AG04450 (cell line): ENCODE results near the gene PERM1. TPM values are rescaled to one million over a fixed set of nuclear protein-coding genes. Genes with fewer than 3 reads are reported as not detected.

Source experiments
- CTCF ChIA-PET: fragments of 300-600, 350-600 bp; formaldehyde crosslinking; extraction: SDS; loops from one replicate; lab custom pipeline; 2022; ENCODE audit warnings: antibody characterized with exemption, inconsistent platforms; lab: Charles Lee
- POLR2A ChIA-PET: fragments of 350-600 bp; formaldehyde crosslinking; extraction: SDS; loops from one replicate; lab custom pipeline; 2021; ENCODE audit warnings: antibody characterized with exemption, inconsistent platforms; lab: Yijun Ruan, JAX
- DNase-seq: peaks from one replicate; pipeline ENCODE4 v3.0.0-alpha.2; 2011; ENCODE audit warnings: low read depth, low spot score
- H3K27ac ChIP-seq: one replicate; pipeline ENCODE4 v1.5.1; 2012; ENCODE audit warnings: low read depth, low read length, control low read depth
- H3K27me3 ChIP-seq: one replicate; pipeline ENCODE4 v1.6.0; 2012; ENCODE audit warnings: low read length; ENCODE audit not compliant: control insufficient read depth, insufficient read depth
- H3K4me3 ChIP-seq: 2 replicates; pipeline ENCODE4 v1.5.1; 2011; ENCODE audit warnings: mild to moderate bottlenecking, low read depth, low read length, control low read depth
- H3K9me3 ChIP-seq: 2 replicates; pipeline ENCODE4 v1.5.1; 2012; ENCODE audit warnings: low read length; ENCODE audit not compliant: control insufficient read depth, insufficient read depth
- polyA plus RNA-seq: library from polyadenylated mRNA; depleted of rRNA; stranded (reverse); fragments of >200 nt; gene quantifications from 2 replicates; pipeline ENCODE4 v1.2.3, GENCODE V29; 2011
- TF ChIP-seq, protein P1 (sequence below): IDR thresholded peaks from 2 replicates; pipeline ENCODE4 v1.5.1; 2011; ENCODE audit warnings: low read depth, low read length, control low read depth, inconsistent platforms

Gene PERM1
- polyA plus RNA-seq, 1 experiment = not detected

DNA sequence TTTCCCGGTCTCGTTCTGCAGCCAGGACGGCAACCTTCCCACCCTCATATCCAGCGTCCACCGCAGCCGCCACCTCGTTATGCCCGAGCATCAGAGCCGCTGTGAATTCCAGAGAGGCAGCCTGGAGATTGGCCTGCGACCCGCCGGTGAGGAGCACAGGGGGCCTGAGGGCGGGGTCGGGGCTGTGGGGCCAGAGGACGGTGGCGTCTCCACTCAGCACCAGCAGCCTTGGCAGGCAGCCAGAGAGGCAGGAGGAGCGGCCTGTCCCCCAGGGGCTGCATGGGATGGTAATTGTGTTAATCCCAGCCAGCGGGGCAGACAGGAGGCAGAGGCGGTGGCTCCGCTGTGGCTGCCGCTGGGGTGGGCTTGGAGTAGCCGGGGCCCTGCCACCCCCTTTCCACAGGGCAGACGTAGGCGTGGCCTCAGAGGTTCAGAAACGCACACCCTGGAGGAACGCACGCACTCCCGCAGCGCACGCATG lies 46.1 kb downstream of the PERM1 start:
- H3K27ac ChIP-seq = no peak overlapping the region
- TF ChIP-seq, protein P1, sequence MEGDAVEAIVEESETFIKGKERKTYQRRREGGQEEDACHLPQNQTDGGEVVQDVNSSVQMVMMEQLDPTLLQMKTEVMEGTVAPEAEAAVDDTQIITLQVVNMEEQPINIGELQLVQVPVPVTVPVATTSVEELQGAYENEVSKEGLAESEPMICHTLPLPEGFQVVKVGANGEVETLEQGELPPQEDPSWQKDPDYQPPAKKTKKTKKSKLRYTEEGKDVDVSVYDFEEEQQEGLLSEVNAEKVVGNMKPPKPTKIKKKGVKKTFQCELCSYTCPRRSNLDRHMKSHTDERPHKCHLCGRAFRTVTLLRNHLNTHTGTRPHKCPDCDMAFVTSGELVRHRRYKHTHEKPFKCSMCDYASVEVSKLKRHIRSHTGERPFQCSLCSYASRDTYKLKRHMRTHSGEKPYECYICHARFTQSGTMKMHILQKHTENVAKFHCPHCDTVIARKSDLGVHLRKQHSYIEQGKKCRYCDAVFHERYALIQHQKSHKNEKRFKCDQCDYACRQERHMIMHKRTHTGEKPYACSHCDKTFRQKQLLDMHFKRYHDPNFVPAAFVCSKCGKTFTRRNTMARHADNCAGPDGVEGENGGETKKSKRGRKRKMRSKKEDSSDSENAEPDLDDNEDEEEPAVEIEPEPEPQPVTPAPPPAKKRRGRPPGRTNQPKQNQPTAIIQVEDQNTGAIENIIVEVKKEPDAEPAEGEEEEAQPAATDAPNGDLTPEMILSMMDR = no peak
- ChIA-PET POLR2A (no interaction called here), CTCF (no interaction called here)
- H3K27me3 ChIP-seq = peaks cover 4% of the 10 kb centered on the region
- no peak for DNase-seq
- no peak overlapping the region for H3K4me3 ChIP-seq
- no peaks in the 10 kb centered on the region; the same call in 1 of the 2 replicates for H3K9me3 ChIP-seq

DNA sequence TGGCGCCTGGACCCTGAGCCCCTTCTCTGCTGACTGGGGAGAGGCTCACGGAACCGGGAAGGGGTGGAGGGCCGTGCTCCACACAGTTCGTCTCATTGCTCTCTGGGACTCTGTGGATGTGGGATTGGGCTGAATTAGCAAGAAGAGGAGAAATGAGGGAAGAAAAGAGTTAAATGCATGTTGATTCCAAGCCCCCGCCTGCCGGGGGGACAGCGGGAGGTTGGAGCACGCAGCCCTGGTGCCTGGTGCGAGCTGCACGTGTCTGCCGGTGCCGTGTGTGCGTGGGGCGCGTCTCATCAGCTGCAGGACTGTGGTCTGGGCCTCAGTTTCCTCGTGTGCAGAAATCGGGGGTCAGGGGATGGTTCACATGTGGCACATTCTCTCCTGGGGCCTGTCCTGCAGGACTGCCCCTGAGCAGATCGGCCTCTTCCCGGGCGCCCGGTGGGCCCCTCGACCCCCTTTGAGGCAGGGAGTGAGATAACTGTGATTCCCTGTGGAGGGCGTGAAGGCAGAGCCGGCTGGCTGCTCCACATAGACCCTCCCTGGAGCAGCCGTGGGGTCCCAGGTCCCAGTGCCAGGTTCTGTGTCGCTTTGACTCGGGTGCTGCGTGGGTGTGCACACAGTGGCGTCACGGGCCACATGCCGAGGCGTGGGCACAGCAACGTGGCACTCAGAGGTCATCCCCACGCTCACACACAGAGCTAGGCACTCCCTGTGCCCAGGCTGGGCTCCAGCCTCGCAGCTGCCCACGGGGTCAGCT lies 46.7 kb downstream of the PERM1 start:
- no peak for DNase-seq
- Histone ChIP-seq H3K27ac (no peak overlapping the region), H3K9me3 (no peaks in the 10 kb centered on the region; the same call in 1 of the 2 replicates), H3K4me3 (no peak overlapping the region), H3K27me3 (peaks cover 4% of the 10 kb centered on the region)
- ChIA-PET POLR2A (no interaction called here), CTCF (no interaction called here)
- TF ChIP-seq, protein P1 = no peak

DNA sequence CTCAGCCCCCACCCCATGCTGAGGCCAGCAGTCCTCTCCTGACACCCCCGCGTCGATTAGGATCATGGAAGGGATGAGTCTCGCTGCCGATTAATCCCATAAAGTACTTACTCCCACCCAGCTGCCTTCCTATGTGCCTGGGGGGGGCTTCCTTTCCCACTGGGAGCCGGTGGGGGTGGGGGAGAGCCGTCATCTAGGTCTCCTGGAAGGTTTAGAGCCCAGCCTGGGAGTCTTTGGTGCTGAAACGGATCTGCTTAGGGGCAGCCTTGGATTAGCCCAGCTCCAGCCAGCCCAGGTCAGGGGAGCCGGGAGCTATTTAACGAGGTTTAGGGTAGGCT lies 48.3 kb downstream of the PERM1 start:
- Histone ChIP-seq H3K27me3 (peaks cover 4% of the 10 kb centered on the region), H3K4me3 (no peak overlapping the region), H3K27ac (no peak overlapping the region), H3K9me3 (no peaks in the 10 kb centered on the region; the same call in 1 of the 2 replicates)
- no peak for DNase-seq
- ChIA-PET CTCF (no interaction called here), POLR2A (interaction anchor here (0.6 kb wide), 2 partner anchors 9 to 106 kb away, joined by 4 to 6 read pairs; no protein-coding TSS in a partner anchor)
- TF ChIP-seq, protein P1 = no peak

DNA sequence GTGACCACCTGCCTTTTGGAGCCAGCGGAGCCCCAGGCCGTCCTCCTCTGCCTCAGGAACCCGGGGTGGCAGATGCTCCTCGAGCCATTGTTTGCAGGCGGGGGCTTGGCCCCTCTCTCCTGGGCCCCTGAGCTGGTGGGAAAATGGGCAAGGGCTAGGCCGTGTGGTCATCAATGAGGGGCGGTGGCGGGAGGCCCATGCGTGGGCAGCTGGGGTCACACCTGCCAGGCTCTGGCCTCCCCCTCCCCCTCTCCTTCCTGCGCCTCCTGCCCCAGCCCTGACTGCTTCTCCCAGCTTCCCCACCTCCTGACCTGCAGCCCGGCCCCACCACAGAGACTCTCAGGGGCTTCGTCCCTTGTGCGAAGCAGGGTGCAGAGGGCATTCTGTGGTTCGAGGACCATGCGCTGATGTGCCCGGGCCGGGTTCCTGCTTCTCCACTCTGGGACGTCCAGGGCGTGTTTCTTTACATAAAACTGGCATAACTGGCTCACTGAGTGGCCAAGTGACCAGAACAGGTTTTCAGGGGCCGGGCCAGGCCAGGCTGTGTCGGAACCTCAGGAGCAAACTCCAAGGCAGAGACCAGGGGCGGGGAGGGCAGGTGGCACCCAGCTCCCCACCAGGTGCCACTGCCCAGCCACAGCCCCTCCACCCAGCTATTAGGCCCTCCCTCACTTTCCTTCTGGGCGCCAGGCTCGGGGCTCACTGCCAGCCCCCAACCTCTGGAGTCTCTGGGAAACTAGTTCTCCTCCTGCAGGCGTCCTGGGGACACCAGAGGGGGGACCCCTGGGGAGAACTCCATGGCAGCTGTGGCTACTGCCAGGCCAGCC lies 48.9 kb downstream of the PERM1 start:
- ChIA-PET POLR2A (interaction anchor here (0.6 kb wide), 2 partner anchors 8 to 107 kb away, joined by 4 to 6 read pairs; no protein-coding TSS in a partner anchor), CTCF (no interaction called here)
- DNase-seq = no peak
- H3K4me3 ChIP-seq = no peak overlapping the region
- TF ChIP-seq, protein P1 = no peak
- no peak overlapping the region for H3K27ac ChIP-seq
- H3K9me3 ChIP-seq = no peaks in the 10 kb centered on the region; the same call in 1 of the 2 replicates
- H3K27me3 ChIP-seq = peaks cover 4% of the 10 kb centered on the region
